Measurements from ENCODE around the gene RDH5.

The RDH5 gene

GRCh38 chr12:55742719-55743405 is 22.7 kb downstream of the RDH5 start, which contains the start of gene GDF11:
TSS of gene GDF11 (plus strand) at chr12:55743122. CDS start at chr12:55743317, 195 bp downstream.
- peak; percentile 80 for DNase-seq (ENCODE audit: insufficient read length, low spot score)
- no peak for TF ChIP-seq CTCF (IDR thresholded peaks at IDR 0.05; ENCODE audit: insufficient read depth, missing control alignments)
- FAIRE-seq: no peak

GRCh38 chr12:55743406-55744339 is 23.5 kb downstream of the RDH5 start:
- FAIRE-seq: no peak
- DNase-seq (ENCODE audit: insufficient read length, low spot score): no peak

GRCh38 chr12:55744340-55745030 is 24.3 kb downstream of the RDH5 start:
- TF ChIP-seq CTCF (IDR thresholded peaks at IDR 0.05; ENCODE audit: insufficient read depth, missing control alignments): no peak
- no peak for FAIRE-seq
- DNase-seq (ENCODE audit: insufficient read length, low spot score): no peak

More at GRCh38 chr12:55743406-55744339, 23.5 kb downstream of the RDH5 start:
- TF ChIP-seq CTCF (IDR thresholded peaks at IDR 0.05; ENCODE audit: insufficient read depth, missing control alignments): no peak

- no peak for TF ChIP-seq CTCF (IDR thresholded peaks at IDR 0.05; ENCODE audit: insufficient read depth, missing control alignments)
- FAIRE-seq (no peak), DNase-seq (ENCODE audit: insufficient read length, low spot score) (peak; percentile 51)
Measured at GRCh38 chr12:55745361-55746173, 25.4 kb downstream of the RDH5 start.

GRCh38 chr12:55746174-55746912 is 26.1 kb downstream of the RDH5 start:
- FAIRE-seq (no peak), DNase-seq (ENCODE audit: insufficient read length, low spot score) (no peak)
- no peak for TF ChIP-seq CTCF (IDR thresholded peaks at IDR 0.05; ENCODE audit: insufficient read depth, missing control alignments)

- TF ChIP-seq CTCF (IDR thresholded peaks at IDR 0.05; ENCODE audit: insufficient read depth, missing control alignments): no peak
- FAIRE-seq: no peak
- no peak for DNase-seq (ENCODE audit: insufficient read length, low spot score)
Measured at GRCh38 chr12:55746913-55747231, 26.7 kb downstream of the RDH5 start.

All from D721Med (cell line).